Common myeloid progenitor, CD34-positive (primary cell): ENCODE measurements around the gene COL23A1.
"Not testable (repeated sequence)": the region's sequence is repeated elsewhere in the genome, so short reads cannot be mapped to it uniquely, and the experiment has no call there.

Source experiments
- CTCF ChIA-PET: fragments of 350-600 bp; sonication (Branson Sonifier 250); formaldehyde crosslinking; loops from one replicate; lab custom pipeline; 2021; ENCODE audit warnings: antibody characterized with exemption; lab: Charles Lee
- POLR2A ChIA-PET: fragments of 350-600 bp; sonication (Branson Sonifier 250); formaldehyde crosslinking; loops from one replicate; lab custom pipeline; 2021; ENCODE audit warnings: antibody characterized with exemption; lab: Charles Lee
- DNase-seq, 3 donors: peaks; one replicate each; pipeline versions ENCODE4 v3.0.0 to v3.0.0-alpha.2; 2013
- H3K27ac ChIP-seq, 2 experiments: 1 replicate in 1 of 2; 2 replicates in 1 of 2; pipeline ENCODE4 v1.7.0; 2013; ENCODE audit warnings: inconsistent platforms in 2 of 2, low read length in 2 of 2, mild to moderate bottlenecking in 2 of 2, low read depth in 1 of 2, moderate library complexity in 1 of 2; ENCODE audit not compliant: severe bottlenecking in 2 of 2, insufficient read depth in 1 of 2, poor library complexity in 1 of 2
- H3K27me3 ChIP-seq, 5 experiments: replicated peaks in 2 of 5; 1 replicate in 3 of 5; 2 replicates in 2 of 5; pipeline versions ENCODE4 v1.6.1 to v1.7.0; 2013; ENCODE audit warnings: low read length in 4 of 5, mild to moderate bottlenecking in 2 of 5, moderate library complexity in 2 of 5, inconsistent platforms in 1 of 5; ENCODE audit not compliant: insufficient read depth in 5 of 5, control insufficient read depth in 4 of 5
- H3K36me3 ChIP-seq, 4 experiments: 1 replicate in 2 of 4; 2 replicates in 2 of 4; pipeline versions ENCODE4 v1.6.1 to v1.7.0; 2013; ENCODE audit warnings: low read length in 3 of 4, control low read depth in 1 of 4, mild to moderate bottlenecking in 1 of 4; ENCODE audit not compliant: control insufficient read depth in 4 of 4, insufficient read depth in 4 of 4
- H3K4me1 ChIP-seq, 4 experiments: 1 replicate in 3 of 4; 2 replicates in 1 of 4; pipeline versions ENCODE4 v1.6.1 to v1.7.1; 2013; ENCODE audit warnings: low read length in 3 of 4, mild to moderate bottlenecking in 3 of 4, control low read depth in 1 of 4, inconsistent platforms in 1 of 4, moderate library complexity in 1 of 4; ENCODE audit not compliant: control insufficient read depth in 4 of 4, insufficient read depth in 4 of 4; ENCODE audit errors: control extremely low read depth in 1 of 4
- H3K4me3 ChIP-seq, 7 experiments: 1 replicate in 4 of 7; 2 replicates in 3 of 7; pipeline versions ENCODE4 v1.5.1 to v1.7.0; 2013; ENCODE audit warnings: mild to moderate bottlenecking in 7 of 7, low read length in 6 of 7, moderate library complexity in 6 of 7, inconsistent platforms in 2 of 7, low read depth in 2 of 7, control low read depth in 1 of 7; ENCODE audit not compliant: insufficient read depth in 4 of 7, control insufficient read depth in 1 of 7; ENCODE audit errors: extremely low read depth in 1 of 7
- H3K9me3 ChIP-seq, 5 experiments: 1 replicate in 4 of 5; 2 replicates in 1 of 5; pipeline versions ENCODE4 v1.6.1 to v1.7.1; 2013; ENCODE audit warnings: low read length in 4 of 5, mild to moderate bottlenecking in 2 of 5, inconsistent platforms in 1 of 5, low read depth in 1 of 5, moderate library complexity in 1 of 5; ENCODE audit not compliant: control insufficient read depth in 4 of 5, insufficient read depth in 2 of 5; ENCODE audit errors: control extremely low read depth in 1 of 5
- WGBS: methylation state at CpG from one replicate; pipeline ENCODE4 v1.1.5; 2013; ENCODE audit not compliant: insufficient coverage; 5-methylcytosine and 5-hydroxymethylcytosine counted together

COL23A1 gene

GRCh38 chr5:178201221-178201926 is 388.8 kb downstream of the COL23A1 start:
- WGBS, result 89% methylated on average over 8 of the region's 14 CpGs
- no peak for DNase-seq
- H3K4me1 ChIP-seq, result peaks cover 10 to 48% (median 40%) of the 10 kb centered on the region in 4 experiments
- no peak overlapping the region for H3K27ac ChIP-seq
- POLR2A ChIA-PET, result no interaction called here
- CTCF ChIA-PET, result interaction anchor here (0.8 to 2.1 kb wide), 8 partner anchors 12 to 54 kb away, joined by 3 to 9 read pairs (median 4); no protein-coding TSS in a partner anchor
- H3K27me3 ChIP-seq, result no peaks in the 10 kb centered on the region
- H3K4me3 ChIP-seq, result no peak overlapping the region
- peaks cover 0 to 11% (median 5%) of the 10 kb centered on the region in 4 experiments for H3K36me3 ChIP-seq
- no peaks in the 10 kb centered on the region for H3K9me3 ChIP-seq

GRCh38 chr5:178199581-178200434 is 390.4 kb downstream of the COL23A1 start:
- peak in 1 of 3 donors; percentile 37 for DNase-seq
- no peaks in the 10 kb centered on the region for H3K27me3 ChIP-seq
- POLR2A ChIA-PET, result interaction anchor here (0.6 to 1.1 kb wide), 4 partner anchors 18 to 1663 kb away, joined by 3 to 4 read pairs (median 4); no protein-coding TSS in a partner anchor
- no peaks in the 10 kb centered on the region for H3K36me3 ChIP-seq
- whole genome bisulfite sequencing, result 77% methylated on average over 5 of the region's 12 CpGs
- H3K4me1 ChIP-seq, result peaks cover 2 to 40% (median 34%) of the 10 kb centered on the region in 4 experiments
- CTCF ChIA-PET, result interaction anchor here (0.7 to 2.1 kb wide), 6 partner anchors 10 to 123 kb away, joined by 3 to 6 read pairs (median 3); no protein-coding TSS in a partner anchor
- H3K4me3 ChIP-seq, result no peak overlapping the region
- no peak overlapping the region for H3K27ac ChIP-seq
- no peaks in the 10 kb centered on the region for H3K9me3 ChIP-seq

GRCh38 chr5:178198706-178199105 is 391.5 kb downstream of the COL23A1 start:
- 37% methylated on average over 6 of the region's 11 CpGs for WGBS
- no peaks in the 10 kb centered on the region for H3K36me3 ChIP-seq
- H3K27ac ChIP-seq, result no peak overlapping the region
- peak overlapping the region in 1 of 7 experiments; percentile 17 for H3K4me3 ChIP-seq
- CTCF ChIA-PET, result no interaction called here
- POLR2A ChIA-PET, result interaction anchor here (0.6 kb wide), 1 partner anchor 367 kb away, joined by 5 read pairs; no protein-coding TSS in a partner anchor
- no peaks in the 10 kb centered on the region for H3K9me3 ChIP-seq
- H3K4me1 ChIP-seq, result peaks cover 5 to 50% (median 42%) of the 10 kb centered on the region in 4 experiments
- no peaks in the 10 kb centered on the region for H3K27me3 ChIP-seq
- peak in 2 of 3 donors; percentile 45 to 58 for DNase-seq

GRCh38 chr5:178198151-178198550 is 392.0 kb downstream of the COL23A1 start:
- POLR2A ChIA-PET, H3K4me3 ChIP-seq, H3K36me3 ChIP-seq, H3K27ac ChIP-seq, H3K27me3 ChIP-seq, H3K9me3 ChIP-seq, DNase-seq: not testable (repeated sequence)
- WGBS, result 81% methylated on average over 10 of the region's 11 CpGs
- peaks cover 6 to 55% (median 48%) of the 10 kb centered on the region in 4 experiments for H3K4me1 ChIP-seq
- CTCF ChIA-PET, result interaction anchor here (0.6 to 1.0 kb wide), 2 partner anchors 9 to 782 kb away, joined by 3 read pairs; no protein-coding TSS in a partner anchor

GRCh38 chr5:178196986-178197385 is 393.2 kb downstream of the COL23A1 start:
- WGBS, result 90% methylated on average over 5 of the region's 8 CpGs
- Histone ChIP-seq H3K36me3 (no peaks in the 10 kb centered on the region), H3K4me3 (no peak overlapping the region), H3K4me1 (peaks cover 6 to 52% (median 47%) of the 10 kb centered on the region in 4 experiments), H3K27me3 (no peaks in the 10 kb centered on the region), H3K9me3 (peaks cover 0 to 5% (median 0%) of the 10 kb centered on the region in 5 experiments), H3K27ac (no peak overlapping the region)
- CTCF ChIA-PET, result interaction anchor here (0.9 to 1.6 kb wide), 3 partner anchors 9 to 31 kb away, joined by 3 to 6 read pairs (median 3); no protein-coding TSS in a partner anchor
- DNase-seq, result no peak
- POLR2A ChIA-PET, result no interaction called here

- CTCF ChIA-PET, result interaction anchor here (0.6 to 1.6 kb wide), 2 partner anchors 11 to 123 kb away, joined by 3 to 6 read pairs; no protein-coding TSS in a partner anchor
Observed at GRCh38 chr5:178196281-178196812, 393.8 kb downstream of the COL23A1 start.

More at GRCh38 chr5:178196281-178196812, 393.8 kb downstream of the COL23A1 start:
- H3K9me3 ChIP-seq, result peaks cover 0 to 5% (median 0%) of the 10 kb centered on the region in 5 experiments
- H3K4me1 ChIP-seq, result peaks cover 6 to 45% (median 41%) of the 10 kb centered on the region in 4 experiments
- H3K4me3 ChIP-seq, result no peak overlapping the region
- H3K27ac ChIP-seq, result no peak overlapping the region
- DNase-seq, result no peak
- POLR2A ChIA-PET, result interaction anchor here (1.0 kb wide), 1 partner anchor 9 kb away, joined by 3 read pairs; no protein-coding TSS in a partner anchor
- no peaks in the 10 kb centered on the region for H3K36me3 ChIP-seq
- WGBS, result 98% methylated on average over 6 of the region's 7 CpGs
- no peaks in the 10 kb centered on the region for H3K27me3 ChIP-seq
